Measurements from ENCODE around the gene SMIM7. TPM values are rescaled to one million over a fixed set of nuclear protein-coding genes. Genes with fewer than 3 reads are reported as not detected.

The SMIM7 gene
- total RNA-seq, 1 donor from 2014 or later, result 30.8 TPM

GRCh38 chr19:16649734-16650133 is 10.2 kb downstream of the SMIM7 start:
- peaks cover 16% of the 10 kb centered on the region for H3K4me1 ChIP-seq
- H3K4me3 ChIP-seq, result no peak overlapping the region
- H3K9me3 ChIP-seq (replicated peaks), result no peaks in the 10 kb centered on the region
- DNase-seq, result no peak
- H3K27me3 ChIP-seq (ENCODE audit: low read depth), result no peaks in the 10 kb centered on the region
- no peak overlapping the region for H3K27ac ChIP-seq (replicated peaks)
- intact Hi-C loops (cut with micrococcal nuclease), result no loop called here
- no peak for TF ChIP-seq CTCF (IDR thresholded peaks at IDR 0.05; ENCODE audit: borderline replicate concordance)
- peaks cover 72% of the 10 kb centered on the region for H3K36me3 ChIP-seq

DNA sequence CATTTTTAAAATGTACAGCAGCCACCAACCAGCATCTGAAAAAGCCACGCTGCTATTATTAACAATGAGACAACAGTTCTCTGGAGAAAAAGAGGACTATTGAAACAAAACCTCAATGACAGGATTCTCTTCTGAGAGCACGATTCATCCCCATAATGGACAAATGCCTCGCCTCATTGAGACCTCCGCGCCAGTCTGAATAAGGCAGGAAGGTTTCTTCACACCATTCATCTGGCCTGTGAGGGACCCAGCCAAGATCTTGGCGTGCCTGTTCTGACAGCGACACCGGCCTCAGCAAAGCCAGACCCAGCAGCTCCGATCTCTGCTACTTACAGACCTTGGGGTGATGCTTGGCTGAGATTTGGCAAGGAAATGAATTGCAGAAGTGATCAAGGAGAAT is 14.8 kb downstream of the SMIM7 start:
- no peak overlapping the region for H3K27ac ChIP-seq (replicated peaks)
- intact Hi-C loops (cut with micrococcal nuclease), result no loop called here
- H3K9me3 ChIP-seq (replicated peaks), result no peaks in the 10 kb centered on the region
- peaks cover 16% of the 10 kb centered on the region for H3K4me1 ChIP-seq
- no peaks in the 10 kb centered on the region for H3K27me3 ChIP-seq (ENCODE audit: low read depth)
- no peak for TF ChIP-seq CTCF (IDR thresholded peaks at IDR 0.05; ENCODE audit: borderline replicate concordance)
- H3K4me3 ChIP-seq, result no peak overlapping the region
- no peak for DNase-seq
- H3K36me3 ChIP-seq, result peaks cover 76% of the 10 kb centered on the region

GRCh38 chr19:16641695-16642094 is 18.2 kb downstream of the SMIM7 start:
- intact Hi-C loops (cut with micrococcal nuclease), result no loop called here
- no peak overlapping the region for H3K4me3 ChIP-seq
- DNase-seq, result no peak
- H3K27me3 ChIP-seq (ENCODE audit: low read depth), result no peaks in the 10 kb centered on the region
- TF ChIP-seq CTCF (IDR thresholded peaks at IDR 0.05; ENCODE audit: borderline replicate concordance), result no peak
- H3K27ac ChIP-seq (replicated peaks), result no peak overlapping the region
- peaks cover 16% of the 10 kb centered on the region for H3K4me1 ChIP-seq
- H3K9me3 ChIP-seq (replicated peaks), result no peaks in the 10 kb centered on the region
- peaks cover 86% of the 10 kb centered on the region for H3K36me3 ChIP-seq

DNA sequence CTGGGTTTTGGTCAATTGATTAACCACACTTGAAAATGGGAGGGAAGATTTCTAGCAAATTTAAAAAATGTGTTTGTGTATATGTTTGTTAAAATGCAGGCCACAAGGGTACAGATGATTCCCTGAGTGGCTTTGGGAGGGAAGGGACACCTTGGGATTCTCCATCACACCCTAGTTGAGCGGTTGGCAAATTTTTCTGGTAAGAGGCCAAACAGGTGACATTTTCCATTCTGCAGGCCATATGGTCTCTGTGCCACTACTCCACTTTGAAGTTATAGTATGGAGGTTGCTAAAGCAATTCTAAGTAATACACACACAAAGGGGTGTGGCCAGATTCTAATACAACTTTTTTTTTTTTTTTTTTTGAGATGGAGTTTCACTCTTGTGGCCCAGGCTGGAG is 19.0 kb downstream of the SMIM7 start:
- Histone ChIP-seq H3K27me3 (ENCODE audit: low read depth) (no peaks in the 10 kb centered on the region), H3K9me3 (replicated peaks) (no peaks in the 10 kb centered on the region), H3K4me1 (peaks cover 16% of the 10 kb centered on the region), H3K4me3 (no peak overlapping the region), H3K27ac (replicated peaks) (no peak overlapping the region), H3K36me3 (peaks cover 82% of the 10 kb centered on the region)
- TF ChIP-seq CTCF (IDR thresholded peaks at IDR 0.05; ENCODE audit: borderline replicate concordance), result no peak
- intact Hi-C loops (cut with micrococcal nuclease), result no loop called here
- no peak for DNase-seq

DNA sequence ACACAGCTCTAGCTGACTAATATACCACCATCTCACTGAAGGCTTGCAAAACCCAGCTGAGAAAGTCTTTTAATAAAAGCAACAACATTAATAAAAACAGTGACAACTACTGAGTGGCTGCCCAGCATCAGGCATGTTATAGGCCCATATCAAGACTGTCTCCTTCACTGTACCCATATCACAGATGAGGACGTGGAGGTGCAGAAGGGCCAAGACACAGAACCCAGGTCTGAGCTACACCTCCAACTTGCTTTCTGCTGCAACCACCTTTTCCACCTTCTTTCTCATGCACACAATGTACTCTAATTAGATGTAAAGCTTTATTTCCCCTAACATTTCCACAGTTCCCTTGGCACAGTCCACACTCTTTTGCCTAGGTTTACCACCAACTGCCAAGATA is 21.3 kb downstream of the SMIM7 start:
- no peak for DNase-seq
- Histone ChIP-seq H3K27ac (replicated peaks) (no peak overlapping the region), H3K4me1 (peaks cover 16% of the 10 kb centered on the region), H3K36me3 (peaks cover 66% of the 10 kb centered on the region), H3K27me3 (ENCODE audit: low read depth) (no peaks in the 10 kb centered on the region), H3K4me3 (no peak overlapping the region), H3K9me3 (replicated peaks) (no peaks in the 10 kb centered on the region)
- intact Hi-C loops (cut with micrococcal nuclease), result no loop called here
- no peak for TF ChIP-seq CTCF (IDR thresholded peaks at IDR 0.05; ENCODE audit: borderline replicate concordance)

DNA sequence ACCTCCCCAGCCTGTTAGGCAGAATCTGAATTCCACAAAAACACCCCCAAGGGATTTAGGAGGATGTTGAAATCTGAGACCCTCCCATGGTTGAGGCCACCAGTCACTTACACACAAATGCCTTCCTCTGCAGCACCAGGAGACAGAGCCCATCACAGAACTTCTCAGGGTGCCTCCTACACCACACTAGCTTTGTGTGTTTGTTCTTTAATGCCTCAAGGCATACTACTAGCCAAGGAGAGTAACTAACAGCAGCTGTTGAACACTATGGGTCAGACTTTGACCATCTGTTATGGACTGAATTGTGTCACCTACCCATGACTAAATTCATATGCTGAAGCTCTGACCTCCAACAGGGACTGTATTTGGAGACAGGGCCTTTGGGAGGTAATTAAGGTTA is 22.4 kb downstream of the SMIM7 start:
- TF ChIP-seq CTCF (IDR thresholded peaks at IDR 0.05; ENCODE audit: borderline replicate concordance), result no peak
- H3K27ac ChIP-seq (replicated peaks), result no peak overlapping the region
- intact Hi-C loops (cut with micrococcal nuclease), result no loop called here
- no peak for DNase-seq
- H3K27me3 ChIP-seq (ENCODE audit: low read depth), result no peaks in the 10 kb centered on the region
- H3K4me3 ChIP-seq, result no peak overlapping the region
- H3K9me3 ChIP-seq (replicated peaks), result no peaks in the 10 kb centered on the region
- peaks cover 58% of the 10 kb centered on the region for H3K36me3 ChIP-seq
- H3K4me1 ChIP-seq, result peaks cover 16% of the 10 kb centered on the region
